ENCODE measurements around the gene ADGRB2. TPM values are rescaled to one million over a fixed set of nuclear protein-coding genes. Genes with fewer than 3 reads are reported as not detected.

Gene ADGRB2
- total RNA-seq, 1 donor from 2014 or later, result 14.2 TPM

DNA sequence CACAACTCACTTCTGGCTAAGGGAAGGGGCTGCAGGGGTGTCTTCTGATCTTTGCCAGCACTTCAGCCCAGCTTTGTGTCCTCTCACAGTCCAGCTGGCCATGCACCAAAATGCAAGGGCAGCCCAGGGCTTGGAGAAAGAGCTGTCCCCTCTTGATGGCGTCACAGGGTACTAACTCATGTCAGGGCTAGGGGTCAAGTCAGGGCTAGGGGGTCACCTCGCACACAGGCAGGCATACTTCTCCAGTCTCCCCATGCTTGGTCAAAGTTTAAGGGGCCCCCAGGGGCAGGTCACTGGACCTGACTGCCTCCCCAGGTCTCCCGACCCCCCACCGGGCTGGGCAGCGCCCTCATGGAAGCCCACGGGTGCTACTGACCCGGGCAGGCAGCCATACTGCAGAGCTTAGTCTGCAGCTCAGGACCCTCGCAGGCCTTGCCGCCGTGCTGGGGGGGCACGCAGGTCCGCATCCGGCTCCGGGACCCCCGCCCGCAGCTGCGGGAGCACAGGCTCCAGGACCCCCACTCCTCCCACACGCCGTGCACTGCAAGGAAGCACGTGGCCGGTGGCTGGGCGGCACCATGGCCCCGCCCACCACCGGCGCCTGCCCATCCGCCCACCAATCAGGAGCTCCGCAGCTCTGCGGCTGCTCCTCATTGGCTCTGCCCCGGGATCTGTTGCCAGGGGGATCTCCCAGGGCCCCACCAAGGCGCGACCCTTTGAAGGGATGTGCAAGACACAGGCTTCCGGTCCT lies 21.5 kb downstream of the ADGRB2 start:
- TF ChIP-seq, protein P1, sequence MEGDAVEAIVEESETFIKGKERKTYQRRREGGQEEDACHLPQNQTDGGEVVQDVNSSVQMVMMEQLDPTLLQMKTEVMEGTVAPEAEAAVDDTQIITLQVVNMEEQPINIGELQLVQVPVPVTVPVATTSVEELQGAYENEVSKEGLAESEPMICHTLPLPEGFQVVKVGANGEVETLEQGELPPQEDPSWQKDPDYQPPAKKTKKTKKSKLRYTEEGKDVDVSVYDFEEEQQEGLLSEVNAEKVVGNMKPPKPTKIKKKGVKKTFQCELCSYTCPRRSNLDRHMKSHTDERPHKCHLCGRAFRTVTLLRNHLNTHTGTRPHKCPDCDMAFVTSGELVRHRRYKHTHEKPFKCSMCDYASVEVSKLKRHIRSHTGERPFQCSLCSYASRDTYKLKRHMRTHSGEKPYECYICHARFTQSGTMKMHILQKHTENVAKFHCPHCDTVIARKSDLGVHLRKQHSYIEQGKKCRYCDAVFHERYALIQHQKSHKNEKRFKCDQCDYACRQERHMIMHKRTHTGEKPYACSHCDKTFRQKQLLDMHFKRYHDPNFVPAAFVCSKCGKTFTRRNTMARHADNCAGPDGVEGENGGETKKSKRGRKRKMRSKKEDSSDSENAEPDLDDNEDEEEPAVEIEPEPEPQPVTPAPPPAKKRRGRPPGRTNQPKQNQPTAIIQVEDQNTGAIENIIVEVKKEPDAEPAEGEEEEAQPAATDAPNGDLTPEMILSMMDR (conservative IDR thresholded peaks at IDR 0.05), result no peak
- Mint-ChIP-seq H3K36me3 (no peaks in the 10 kb centered on the region), H3K27ac (no peak overlapping the region), H3K4me1 (ENCODE audit: unreplicated experiment) (peaks cover 18% of the 10 kb centered on the region), H3K4me3 (no peak overlapping the region), H3K9me3 (no peaks in the 10 kb centered on the region), H3K27me3 (peaks cover 11% of the 10 kb centered on the region)
- no peak for DNase-seq (ENCODE audit: extremely low spot score, unreplicated experiment)

DNA sequence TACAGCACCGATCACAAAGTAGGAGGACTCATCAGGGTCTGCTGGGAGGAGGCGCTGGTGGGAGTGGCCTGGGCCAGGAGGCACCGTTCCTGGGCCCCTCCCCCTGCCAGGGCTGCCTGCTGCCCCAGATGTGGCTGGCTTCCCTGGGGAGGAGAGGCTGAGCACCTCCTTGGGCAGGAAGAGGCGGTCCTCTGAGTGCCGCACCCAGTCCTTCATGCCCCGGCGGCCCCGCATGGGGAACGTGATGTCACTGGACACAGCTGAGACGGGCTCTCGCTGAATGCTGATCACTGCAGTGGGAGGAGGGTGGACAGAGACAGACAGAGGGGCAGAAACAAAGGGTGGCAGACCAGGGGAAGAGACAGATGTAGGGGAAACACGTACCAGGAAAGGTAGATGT lies 24.8 kb downstream of the ADGRB2 start:
- Mint-ChIP-seq H3K27me3 (peaks cover 5% of the 10 kb centered on the region), H3K9me3 (no peaks in the 10 kb centered on the region), H3K4me1 (ENCODE audit: unreplicated experiment) (no peaks in the 10 kb centered on the region), H3K27ac (peak overlapping the region; percentile 37), H3K36me3 (no peaks in the 10 kb centered on the region), H3K4me3 (no peak overlapping the region)
- DNase-seq (ENCODE audit: extremely low spot score, unreplicated experiment), result no peak
- TF ChIP-seq, protein P1 (conservative IDR thresholded peaks at IDR 0.05), result no peak

DNA sequence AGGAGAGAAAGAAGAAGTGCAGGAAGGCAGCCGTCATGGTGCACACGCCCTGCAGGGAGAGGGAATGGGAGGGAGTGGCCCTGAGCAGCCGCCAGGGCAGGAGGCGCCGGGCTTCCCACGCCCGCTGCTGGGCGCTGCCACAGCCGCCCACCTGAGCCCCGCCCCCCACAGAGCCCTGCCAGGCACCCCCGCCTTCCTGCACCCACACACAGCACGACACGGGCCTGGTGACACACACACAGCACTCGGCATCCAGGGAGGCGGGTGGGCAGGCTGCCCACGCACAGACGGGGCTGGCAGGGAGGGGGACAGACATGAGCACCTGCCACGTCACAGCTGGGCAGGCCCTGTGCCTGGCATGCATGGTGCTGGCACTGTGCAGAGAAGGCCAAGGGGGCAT lies 27.5 kb downstream of the ADGRB2 start:
- no peak overlapping the region for H3K4me3 Mint-ChIP-seq
- no peak overlapping the region for H3K27ac Mint-ChIP-seq
- H3K27me3 Mint-ChIP-seq, result peaks cover 5% of the 10 kb centered on the region
- no peaks in the 10 kb centered on the region for H3K36me3 Mint-ChIP-seq
- no peaks in the 10 kb centered on the region for H3K4me1 Mint-ChIP-seq (ENCODE audit: unreplicated experiment)
- TF ChIP-seq, protein P1 (conservative IDR thresholded peaks at IDR 0.05), result no peak
- H3K9me3 Mint-ChIP-seq, result no peaks in the 10 kb centered on the region
- no peak for DNase-seq (ENCODE audit: extremely low spot score, unreplicated experiment)

DNA sequence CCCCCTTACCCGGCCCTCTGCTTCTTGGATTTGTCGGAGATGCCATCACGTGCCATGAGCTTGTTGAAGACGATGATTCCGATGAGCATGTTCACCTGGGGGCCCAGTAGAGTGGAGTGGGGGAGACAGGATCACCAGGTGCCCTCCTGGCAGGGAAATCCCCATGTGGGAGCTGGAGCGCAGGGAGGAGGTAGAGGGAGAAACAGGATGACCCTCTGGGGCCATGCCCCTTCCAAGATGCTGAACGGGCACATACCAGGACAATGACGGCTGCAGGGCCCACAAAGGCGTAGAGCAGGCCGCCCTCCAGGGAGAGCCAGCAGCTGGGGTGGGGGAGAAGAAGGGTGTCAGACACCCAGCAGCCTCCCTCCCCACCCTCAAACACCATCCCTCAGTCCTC lies 28.6 kb downstream of the ADGRB2 start:
- no peak for DNase-seq (ENCODE audit: extremely low spot score, unreplicated experiment)
- TF ChIP-seq, protein P1 (conservative IDR thresholded peaks at IDR 0.05), result no peak
- no peaks in the 10 kb centered on the region for H3K4me1 Mint-ChIP-seq (ENCODE audit: unreplicated experiment)
- H3K36me3 Mint-ChIP-seq, result no peaks in the 10 kb centered on the region
- H3K27ac Mint-ChIP-seq, result no peak overlapping the region
- peaks cover 5% of the 10 kb centered on the region for H3K27me3 Mint-ChIP-seq
- H3K4me3 Mint-ChIP-seq, result no peak overlapping the region
- H3K9me3 Mint-ChIP-seq, result no peaks in the 10 kb centered on the region

DNA sequence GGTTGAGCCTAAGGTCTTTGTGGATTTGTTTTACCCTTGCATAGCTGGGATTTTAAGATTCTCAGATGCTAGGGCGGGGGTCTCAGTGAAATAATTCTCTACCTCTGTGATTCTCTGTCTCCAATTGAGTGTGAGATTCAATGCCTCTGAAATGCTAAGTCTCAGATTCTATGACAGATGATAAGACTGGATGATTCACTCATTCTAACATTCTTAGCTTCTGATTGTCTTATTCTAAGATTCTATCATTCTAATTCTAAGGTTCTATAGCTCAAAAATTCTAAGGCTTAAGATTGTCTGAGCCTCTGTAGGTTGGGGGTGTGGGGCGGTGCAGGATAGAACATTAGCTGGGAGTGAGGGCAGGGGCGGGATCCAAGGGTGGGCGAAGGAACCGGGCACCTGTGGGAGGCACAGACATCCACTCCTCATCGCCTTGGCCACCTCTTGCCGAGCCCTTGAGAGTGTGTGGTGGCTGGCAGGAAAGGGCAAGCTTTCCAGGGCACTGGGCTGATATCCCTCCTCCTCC lies 29.5 kb downstream of the ADGRB2 start:
- H3K4me1 Mint-ChIP-seq (ENCODE audit: unreplicated experiment), result no peaks in the 10 kb centered on the region
- TF ChIP-seq, protein P1 (conservative IDR thresholded peaks at IDR 0.05), result no peak
- no peak for DNase-seq (ENCODE audit: extremely low spot score, unreplicated experiment)
- no peak overlapping the region for H3K4me3 Mint-ChIP-seq
- H3K9me3 Mint-ChIP-seq, result no peaks in the 10 kb centered on the region
- H3K27me3 Mint-ChIP-seq, result peaks cover 3% of the 10 kb centered on the region
- H3K36me3 Mint-ChIP-seq, result no peaks in the 10 kb centered on the region
- H3K27ac Mint-ChIP-seq, result no peak overlapping the region

Data from type B pancreatic cell (in vitro differentiated cells).